HG02852 (cell line): ENCODE data around the gene PLK3.

Source experiments
- ATAC-seq: cut with Tn5 transposase; IDR thresholded peaks from one replicate; pipeline ENCODE4 v1.9.1; 2021; ENCODE audit warnings: mild to moderate bottlenecking, moderate library complexity; ENCODE audit not compliant: unreplicated experiment

PLK3 gene

GRCh38 chr1:44853201-44853600 is 53.0 kb downstream of the PLK3 start:
- ATAC-seq, result no peak

DNA sequence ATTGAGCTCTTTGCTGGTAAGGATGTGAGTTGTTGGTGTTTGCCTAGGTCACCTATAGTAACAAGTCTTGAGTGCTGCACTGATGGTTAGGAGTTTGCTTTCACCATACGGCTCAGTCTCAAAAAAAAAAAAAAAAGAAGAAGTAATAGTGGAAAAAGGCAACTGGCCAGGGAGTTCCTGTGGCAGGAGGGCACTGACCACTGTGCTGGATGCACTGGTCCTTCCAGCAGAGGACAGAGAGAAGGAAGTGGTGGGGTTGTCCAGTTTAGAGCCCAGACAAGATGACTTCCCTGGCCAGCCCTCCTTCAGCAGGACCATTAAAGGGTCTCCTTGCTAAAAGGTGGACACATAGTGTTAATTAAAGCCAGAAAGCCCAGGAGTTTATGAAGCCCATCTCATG is 54.8 kb downstream of the PLK3 start:
- no peak for ATAC-seq
